ENCODE results near the gene TRIM69. TPM values are rescaled to one million over a fixed set of nuclear protein-coding genes. Genes with fewer than 3 reads are reported as not detected.

Gene TRIM69
- total RNA-seq, 1 donor from 2014 or later, result 22.8 TPM

- H3K36me3 Mint-ChIP-seq (ENCODE audit: unreplicated experiment), result no peaks in the 10 kb centered on the region
- no peak overlapping the region for H3K4me3 Mint-ChIP-seq (ENCODE audit: unreplicated experiment)
- no peak for TF ChIP-seq CTCF (IDR thresholded peaks at IDR 0.05; ENCODE audit: partially characterized antibody, unreplicated experiment)
- H3K4me1 Mint-ChIP-seq (ENCODE audit: low read depth, unreplicated experiment), result no peaks in the 10 kb centered on the region
- no peak for DNase-seq
- peaks cover 4% of the 10 kb centered on the region for H3K9me3 Mint-ChIP-seq (ENCODE audit: unreplicated experiment)
- no peak overlapping the region for H3K27ac Mint-ChIP-seq (ENCODE audit: unreplicated experiment)
- H3K27me3 Mint-ChIP-seq (ENCODE audit: unreplicated experiment), result peaks cover 3% of the 10 kb centered on the region
Measured at GRCh38 chr15:44706946-44707636, 29.2 kb upstream of the TRIM69 start.

- Mint-ChIP-seq H3K9me3 (ENCODE audit: unreplicated experiment) (peaks cover 2% of the 10 kb centered on the region), H3K27ac (ENCODE audit: unreplicated experiment) (peak overlapping the region; percentile 73), H3K27me3 (ENCODE audit: unreplicated experiment) (peaks cover 3% of the 10 kb centered on the region), H3K36me3 (ENCODE audit: unreplicated experiment) (no peaks in the 10 kb centered on the region), H3K4me1 (ENCODE audit: low read depth, unreplicated experiment) (no peaks in the 10 kb centered on the region), H3K4me3 (ENCODE audit: unreplicated experiment) (peak overlapping the region; percentile 98)
- no peak for TF ChIP-seq CTCF (IDR thresholded peaks at IDR 0.05; ENCODE audit: partially characterized antibody, unreplicated experiment)
- no peak for DNase-seq
Measured at GRCh38 chr15:44710236-44711095, 25.9 kb upstream of the TRIM69 start.

GRCh38 chr15:44711096-44711742 lies 25.1 kb upstream of the TRIM69 start, which contains the start of the genes B2M and PATL2:
Gene B2M (plus strand): TSS chr15:44711517. CDS start chr15:44711547, 30 bp downstream.
Gene PATL2 (minus strand): TSS chr15:44711323. CDS start chr15:44676490, 34,833 bp downstream.
- TF ChIP-seq CTCF (IDR thresholded peaks at IDR 0.05; ENCODE audit: partially characterized antibody, unreplicated experiment), result no peak
- no peaks in the 10 kb centered on the region for H3K9me3 Mint-ChIP-seq (ENCODE audit: unreplicated experiment)

GRCh38 chr15:44711743-44712345 lies 24.5 kb upstream of the TRIM69 start:
- Mint-ChIP-seq H3K9me3 (ENCODE audit: unreplicated experiment) (no peaks in the 10 kb centered on the region), H3K4me1 (ENCODE audit: low read depth, unreplicated experiment) (no peaks in the 10 kb centered on the region), H3K27me3 (ENCODE audit: unreplicated experiment) (peaks cover 3% of the 10 kb centered on the region), H3K36me3 (ENCODE audit: unreplicated experiment) (no peaks in the 10 kb centered on the region), H3K27ac (ENCODE audit: unreplicated experiment) (no peak overlapping the region), H3K4me3 (ENCODE audit: unreplicated experiment) (peak overlapping the region; percentile 98)
- no peak for TF ChIP-seq CTCF (IDR thresholded peaks at IDR 0.05; ENCODE audit: partially characterized antibody, unreplicated experiment)
- DNase-seq, result peak; percentile 28

More at GRCh38 chr15:44711096-44711742, 25.1 kb upstream of the TRIM69 start, which contains the start of the genes B2M and PATL2:
- Mint-ChIP-seq H3K4me1 (ENCODE audit: low read depth, unreplicated experiment) (no peaks in the 10 kb centered on the region), H3K36me3 (ENCODE audit: unreplicated experiment) (no peaks in the 10 kb centered on the region), H3K4me3 (ENCODE audit: unreplicated experiment) (peak within 1 kb of the TSS; percentile 98), H3K27me3 (ENCODE audit: unreplicated experiment) (peaks cover 3% of the 10 kb centered on the region), H3K27ac (ENCODE audit: unreplicated experiment) (peak within 1 kb of the TSS; percentile 73)
- peak; percentile 91 for DNase-seq

All from glutamatergic neuron (in vitro differentiated cells).